Mesodermal cell (in vitro differentiated cells): Measurements from ENCODE around the gene TNK2.
"Not testable (repeated sequence)": the region's sequence is repeated elsewhere in the genome, so short reads cannot be mapped to it uniquely, and the experiment has no call there.

ENCODE experiments used
- H3K27ac ChIP-seq: 2 replicates; pipeline ENCODE4 v1.7.0; 2013; ENCODE audit warnings: mild to moderate bottlenecking, low read depth, low read length, moderate library complexity; ENCODE audit not compliant: severe bottlenecking
- H3K36me3 ChIP-seq: 2 replicates; pipeline ENCODE4 v1.7.1; 2013; ENCODE audit warnings: mild to moderate bottlenecking, low read length, moderate library complexity; ENCODE audit not compliant: control insufficient read depth, insufficient read depth
- H3K4me1 ChIP-seq: one replicate; pipeline ENCODE4 v1.7.1; 2013; ENCODE audit warnings: mild to moderate bottlenecking, low read length; ENCODE audit not compliant: insufficient read depth, control insufficient read depth, poor library complexity, severe bottlenecking
- H3K4me3 ChIP-seq: 2 replicates; pipeline ENCODE4 v1.7.0; 2013; ENCODE audit warnings: low read length, control low read depth, mild to moderate bottlenecking; ENCODE audit not compliant: insufficient read depth, poor library complexity, severe bottlenecking; ENCODE audit errors: extremely low read depth
- H3K9me3 ChIP-seq: 2 replicates; pipeline ENCODE4 v1.7.1; 2013; ENCODE audit warnings: mild to moderate bottlenecking, low read length, moderate library complexity; ENCODE audit not compliant: control insufficient read depth
- WGBS, 2 experiments: methylation state at CpG; one replicate each; pipeline ENCODE4 v1.1.5; 2013; ENCODE audit warnings: missing lambda C conversion rate in 2 of 2; ENCODE audit not compliant: insufficient coverage in 2 of 2; 5-methylcytosine and 5-hydroxymethylcytosine counted together

TNK2 gene

DNA sequence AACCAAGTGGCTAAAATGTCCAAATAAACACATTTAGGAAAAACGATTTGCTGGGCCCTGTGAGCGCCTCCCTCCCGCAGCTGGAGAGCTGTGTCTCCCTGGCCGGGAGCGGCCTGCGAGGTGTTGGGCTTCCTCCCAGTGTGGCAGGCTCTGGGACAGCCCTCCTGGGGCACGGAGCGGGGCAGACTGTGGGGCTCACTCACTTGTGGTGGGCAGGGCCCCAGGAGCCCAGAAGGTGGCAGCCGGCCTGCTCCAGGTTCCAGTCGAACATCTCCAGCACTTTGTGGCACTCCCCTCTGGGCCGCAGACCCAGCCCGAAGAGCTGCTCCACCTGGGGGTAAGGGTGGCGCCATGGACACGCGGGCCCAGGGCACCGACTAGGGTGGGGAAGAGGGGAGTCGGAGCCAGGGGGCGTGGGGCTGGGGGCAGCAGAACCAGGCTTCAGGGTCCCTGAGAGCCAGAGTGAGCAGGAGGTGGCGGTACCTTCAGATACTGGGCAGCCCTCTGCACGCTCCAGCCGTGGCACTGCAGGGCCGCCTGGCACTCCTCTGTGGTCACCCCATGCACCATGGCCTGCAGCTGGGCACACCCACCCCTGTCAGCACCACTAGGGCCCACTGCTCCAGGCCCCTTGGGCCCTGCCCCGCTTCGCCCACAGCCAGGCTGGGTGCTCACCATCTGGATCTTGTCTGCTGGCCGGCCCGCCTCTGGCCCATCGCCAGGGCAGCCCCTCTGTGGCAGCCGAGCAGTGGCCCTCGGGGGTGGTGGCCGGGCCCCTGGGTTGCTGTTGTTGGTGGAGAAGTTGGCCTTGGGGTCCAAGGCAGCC is 41.5 kb downstream of the TNK2 start:
- Histone ChIP-seq H3K36me3 (peaks cover 27% of the 10 kb centered on the region), H3K4me1 (peaks cover 6% of the 10 kb centered on the region), H3K4me3 (no peak overlapping the region), H3K27ac (no peak overlapping the region), H3K9me3 (no peaks in the 10 kb centered on the region)
- WGBS, 2 experiments: 94 to 96% methylated on average over 23 to 29 of the region's 30 CpGs

DNA sequence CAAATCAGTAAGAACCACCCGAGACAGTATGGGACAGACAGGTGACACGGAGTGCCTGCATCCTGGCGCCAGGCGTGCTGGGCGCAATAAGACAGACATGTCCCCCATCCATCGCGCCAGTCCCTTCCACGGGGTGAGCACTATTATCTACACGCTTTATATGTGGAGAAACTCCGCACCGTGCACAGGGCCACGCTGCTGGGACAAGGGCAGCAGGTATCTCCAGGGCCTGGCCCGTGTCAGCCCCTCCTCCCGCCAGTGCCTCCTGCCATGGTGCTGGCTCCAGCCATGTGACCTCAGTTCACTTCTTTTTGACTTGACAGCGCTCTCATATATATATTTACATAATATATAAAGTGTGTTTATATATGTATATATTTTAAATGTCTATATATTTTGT is 42.6 kb downstream of the TNK2 start:
- peaks cover 20% of the 10 kb centered on the region for H3K36me3 ChIP-seq
- H3K9me3 ChIP-seq: no peaks in the 10 kb centered on the region
- H3K27ac ChIP-seq: no peak overlapping the region
- H3K4me3 ChIP-seq: no peak overlapping the region
- 94 to 95% methylated on average over 13 of the region's 15 CpGs for WGBS, 2 experiments
- peaks cover 6% of the 10 kb centered on the region for H3K4me1 ChIP-seq

- H3K36me3 ChIP-seq: peaks cover 20% of the 10 kb centered on the region
- no peak overlapping the region for H3K27ac ChIP-seq
- no peak overlapping the region for H3K4me3 ChIP-seq
- H3K9me3 ChIP-seq: no peaks in the 10 kb centered on the region
- 57 to 68% methylated on average over 21 to 29 of the region's 30 CpGs for WGBS, 2 experiments
- H3K4me1 ChIP-seq: peaks cover 2% of the 10 kb centered on the region
Measured at GRCh38 chr3:195863121-195864061, 45.0 kb downstream of the TNK2 start.

DNA sequence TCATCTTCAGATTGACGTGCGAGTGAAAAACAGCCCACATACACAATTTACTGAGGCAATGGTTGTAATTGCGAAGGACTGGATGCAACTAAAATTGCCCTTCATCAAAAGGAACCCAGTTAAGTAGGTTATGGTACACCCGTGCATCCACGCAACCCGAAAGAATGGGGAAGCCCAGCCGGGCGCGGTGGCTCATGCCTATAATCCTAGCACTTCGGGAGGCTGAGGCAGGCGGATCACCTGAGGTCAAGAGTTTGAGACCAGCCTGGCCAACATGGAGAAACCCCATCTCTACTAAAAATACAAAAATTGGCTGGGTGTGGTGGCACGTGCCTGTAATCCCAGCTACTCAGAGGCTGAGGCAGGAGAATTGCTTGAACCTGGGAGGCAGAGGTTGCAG is 46.0 kb downstream of the TNK2 start:
- H3K36me3 ChIP-seq: peaks cover 16% of the 10 kb centered on the region
- 93 to 100% methylated on average over 6 to 10 of the region's 12 CpGs for WGBS, 2 experiments
- not testable (repeated sequence) for H3K27ac ChIP-seq, H3K9me3 ChIP-seq, H3K4me3 ChIP-seq, H3K4me1 ChIP-seq

GRCh38 chr3:195860456-195860855 is 47.9 kb downstream of the TNK2 start:
- no peak overlapping the region for H3K4me3 ChIP-seq
- WGBS, 2 experiments: 72 to 85% methylated on average over 5 to 6 of the region's 6 CpGs
- H3K27ac ChIP-seq: no peak overlapping the region
- peaks cover 6% of the 10 kb centered on the region for H3K36me3 ChIP-seq
- peaks cover 2% of the 10 kb centered on the region for H3K4me1 ChIP-seq
- H3K9me3 ChIP-seq: no peaks in the 10 kb centered on the region

GRCh38 chr3:195859846-195860411 is 48.4 kb downstream of the TNK2 start:
- Histone ChIP-seq H3K27ac (no peak overlapping the region), H3K36me3 (peaks cover 6% of the 10 kb centered on the region), H3K4me1 (peaks cover 2% of the 10 kb centered on the region), H3K9me3 (no peaks in the 10 kb centered on the region), H3K4me3 (no peak overlapping the region)
- WGBS, 2 experiments: 86 to 96% methylated on average over 23 of the region's 23 CpGs

DNA sequence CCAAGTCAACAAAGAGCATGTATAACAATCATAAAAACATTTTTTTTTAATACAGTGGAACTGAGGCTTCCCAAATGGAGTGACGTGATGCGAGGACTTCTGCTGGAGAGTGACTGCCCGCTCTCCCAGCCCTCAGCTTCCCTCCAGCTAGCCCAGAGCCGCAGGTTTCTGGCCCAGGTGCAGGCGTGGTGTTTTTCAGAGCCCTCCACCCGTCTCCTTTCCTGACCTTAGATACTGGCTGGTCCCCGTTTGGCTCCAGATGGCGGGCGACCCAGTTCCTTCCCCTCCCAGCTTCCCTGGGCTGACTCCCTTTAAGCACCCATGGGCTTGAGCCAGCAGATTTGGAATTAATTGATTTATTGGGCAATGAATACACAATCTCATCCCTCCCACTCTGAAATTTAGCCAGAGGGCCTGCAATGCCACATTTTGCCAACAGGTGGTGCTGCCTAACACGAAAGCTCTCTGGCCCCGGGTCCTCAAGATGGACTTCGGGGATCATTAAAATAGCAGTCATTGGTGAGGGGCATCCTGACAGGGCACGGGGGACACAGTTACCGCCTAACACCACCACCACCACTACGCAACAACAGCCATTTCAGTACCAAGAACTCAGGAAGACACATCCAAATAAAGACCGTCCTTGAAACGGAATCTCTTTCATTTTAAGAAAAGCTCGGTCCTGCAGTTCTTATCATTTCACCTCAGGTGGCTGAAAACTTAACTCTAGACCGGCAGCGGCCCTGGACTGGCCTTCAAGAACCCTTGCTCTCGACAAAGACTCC is 49.1 kb downstream of the TNK2 start:
- H3K27ac ChIP-seq: no peak overlapping the region
- H3K9me3 ChIP-seq: no peaks in the 10 kb centered on the region
- WGBS, 2 experiments: 51 to 56% methylated on average over 13 to 17 of the region's 21 CpGs
- peaks cover 6% of the 10 kb centered on the region for H3K36me3 ChIP-seq
- peaks cover 2% of the 10 kb centered on the region for H3K4me1 ChIP-seq
- H3K4me3 ChIP-seq: no peak overlapping the region

- H3K27ac ChIP-seq: no peak overlapping the region
- H3K4me1 ChIP-seq: no peaks in the 10 kb centered on the region
- H3K4me3 ChIP-seq: no peak overlapping the region
- H3K9me3 ChIP-seq: no peaks in the 10 kb centered on the region
- no peaks in the 10 kb centered on the region for H3K36me3 ChIP-seq
- 91 to 94% methylated on average over 4 to 10 of the region's 15 CpGs for WGBS, 2 experiments
Measured at GRCh38 chr3:195856410-195857084, 51.8 kb downstream of the TNK2 start.

DNA sequence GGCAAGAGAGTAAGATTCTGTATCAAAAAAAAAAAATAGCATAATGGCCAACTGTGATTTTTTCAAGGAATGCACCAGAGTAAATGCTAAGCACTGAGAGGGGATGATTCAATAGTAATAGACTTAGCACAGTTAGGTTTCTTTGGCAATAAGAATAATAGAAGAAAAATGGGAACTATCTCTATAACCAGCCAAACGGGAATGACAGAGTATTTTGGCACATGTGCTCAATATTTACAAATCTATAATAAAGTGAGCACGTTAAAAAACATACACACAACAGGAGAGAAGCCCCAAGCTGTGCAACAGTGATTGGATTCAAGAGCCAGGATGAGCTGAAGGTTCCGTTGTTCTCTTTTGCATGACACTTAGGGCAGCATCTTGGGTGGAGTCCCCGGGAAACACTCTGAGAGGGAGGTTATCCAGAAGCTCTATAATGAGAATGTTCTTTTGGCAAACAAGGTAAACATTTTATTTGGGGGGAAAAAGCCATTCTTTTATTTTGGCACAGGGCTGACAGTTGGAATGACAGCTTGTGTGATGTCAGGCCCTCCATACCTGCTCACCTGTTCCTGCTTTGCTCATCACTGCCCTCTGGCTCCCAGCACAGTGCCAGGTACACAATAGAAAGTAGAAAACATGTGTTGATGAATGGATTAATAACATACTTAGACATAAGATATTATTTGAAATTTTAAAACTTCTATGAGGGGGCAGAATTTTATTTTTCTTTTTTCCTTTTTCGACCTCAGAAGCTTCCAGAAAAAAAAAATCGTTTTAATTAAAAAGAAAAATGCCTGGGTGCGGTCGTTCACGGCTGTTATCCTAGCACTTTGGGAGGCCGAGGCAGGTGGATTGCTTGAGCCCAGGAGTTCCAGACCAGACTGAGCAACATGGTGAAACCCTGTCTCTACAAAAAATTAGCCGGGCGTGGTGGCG is 52.6 kb downstream of the TNK2 start:
- H3K9me3 ChIP-seq: no peaks in the 10 kb centered on the region
- no peaks in the 10 kb centered on the region for H3K36me3 ChIP-seq
- no peak overlapping the region for H3K4me3 ChIP-seq
- H3K27ac ChIP-seq: no peak overlapping the region
- no peaks in the 10 kb centered on the region for H3K4me1 ChIP-seq
- WGBS, 2 experiments: 84 to 91% methylated on average over 11 of the region's 13 CpGs
